Nephron progenitor cell (in vitro differentiated cells): ENCODE data around the gene GPR142.

ENCODE experiments used
- DNase-seq: peaks from one replicate; pipeline ENCODE4 v3.0.0; 2021
- H3K27ac Mint-ChIP-seq: 2 replicates; pipeline ENCODE4 v1.8.0; 2021; ENCODE audit warnings: mild to moderate bottlenecking, moderate library complexity, mixed read lengths
- H3K27me3 Mint-ChIP-seq: 2 replicates; pipeline ENCODE4 v1.8.0; 2021; ENCODE audit warnings: mild to moderate bottlenecking, low read depth, mixed read lengths; ENCODE audit not compliant: poor library complexity
- H3K36me3 Mint-ChIP-seq: 2 replicates; pipeline ENCODE4 v1.8.0; 2021; ENCODE audit warnings: low read depth, mixed read lengths
- H3K4me1 Mint-ChIP-seq: 2 replicates; pipeline ENCODE4 v1.8.0; 2021; ENCODE audit warnings: mixed read lengths
- H3K4me3 Mint-ChIP-seq: 2 replicates; pipeline ENCODE4 v1.8.0; 2021; ENCODE audit warnings: mild to moderate bottlenecking, moderate library complexity, mixed read lengths
- H3K9me3 Mint-ChIP-seq: 2 replicates; pipeline ENCODE4 v1.8.0; 2021; ENCODE audit warnings: mild to moderate bottlenecking, moderate library complexity, mixed read lengths
- TF ChIP-seq, protein P1 (sequence below): fragments of 200-600 bp; sonication (generic); IDR thresholded peaks from 2 replicates; pipeline ENCODE4 v1.5.0; 2021; ENCODE audit warnings: antibody characterized with exemption

The GPR142 gene

GRCh38 chr17:74393346-74393942 is 26.1 kb downstream of the GPR142 start:
- H3K4me3 Mint-ChIP-seq, result peak overlapping the region; percentile 8
- H3K9me3 Mint-ChIP-seq, result no peaks in the 10 kb centered on the region
- DNase-seq, result no peak
- H3K4me1 Mint-ChIP-seq, result peaks cover 62% of the 10 kb centered on the region
- TF ChIP-seq, protein P1, sequence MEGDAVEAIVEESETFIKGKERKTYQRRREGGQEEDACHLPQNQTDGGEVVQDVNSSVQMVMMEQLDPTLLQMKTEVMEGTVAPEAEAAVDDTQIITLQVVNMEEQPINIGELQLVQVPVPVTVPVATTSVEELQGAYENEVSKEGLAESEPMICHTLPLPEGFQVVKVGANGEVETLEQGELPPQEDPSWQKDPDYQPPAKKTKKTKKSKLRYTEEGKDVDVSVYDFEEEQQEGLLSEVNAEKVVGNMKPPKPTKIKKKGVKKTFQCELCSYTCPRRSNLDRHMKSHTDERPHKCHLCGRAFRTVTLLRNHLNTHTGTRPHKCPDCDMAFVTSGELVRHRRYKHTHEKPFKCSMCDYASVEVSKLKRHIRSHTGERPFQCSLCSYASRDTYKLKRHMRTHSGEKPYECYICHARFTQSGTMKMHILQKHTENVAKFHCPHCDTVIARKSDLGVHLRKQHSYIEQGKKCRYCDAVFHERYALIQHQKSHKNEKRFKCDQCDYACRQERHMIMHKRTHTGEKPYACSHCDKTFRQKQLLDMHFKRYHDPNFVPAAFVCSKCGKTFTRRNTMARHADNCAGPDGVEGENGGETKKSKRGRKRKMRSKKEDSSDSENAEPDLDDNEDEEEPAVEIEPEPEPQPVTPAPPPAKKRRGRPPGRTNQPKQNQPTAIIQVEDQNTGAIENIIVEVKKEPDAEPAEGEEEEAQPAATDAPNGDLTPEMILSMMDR, result no peak
- H3K27ac Mint-ChIP-seq, result peak overlapping the region; percentile 85
- H3K36me3 Mint-ChIP-seq, result no peaks in the 10 kb centered on the region
- peaks cover 25% of the 10 kb centered on the region for H3K27me3 Mint-ChIP-seq

- peaks cover 22% of the 10 kb centered on the region for H3K27me3 Mint-ChIP-seq
- no peaks in the 10 kb centered on the region for H3K36me3 Mint-ChIP-seq
- no peak overlapping the region for H3K27ac Mint-ChIP-seq
- no peak overlapping the region for H3K4me3 Mint-ChIP-seq
- H3K4me1 Mint-ChIP-seq, result peaks cover 54% of the 10 kb centered on the region
- DNase-seq, result no peak
- H3K9me3 Mint-ChIP-seq, result no peaks in the 10 kb centered on the region
- TF ChIP-seq, protein P1, result no peak
These were observed 27.1 kb downstream of the GPR142 start for GRCh38 chr17:74394275-74394950.

- Mint-ChIP-seq H3K9me3 (no peaks in the 10 kb centered on the region), H3K36me3 (no peaks in the 10 kb centered on the region), H3K4me3 (no peak overlapping the region), H3K27ac (no peak overlapping the region), H3K4me1 (peaks cover 49% of the 10 kb centered on the region), H3K27me3 (peaks cover 21% of the 10 kb centered on the region)
- TF ChIP-seq, protein P1, result no peak
- no peak for DNase-seq
These were observed 27.7 kb downstream of the GPR142 start for GRCh38 chr17:74394977-74395376.

GRCh38 chr17:74396567-74396966 is 29.3 kb downstream of the GPR142 start:
- Mint-ChIP-seq H3K4me3 (no peak overlapping the region), H3K4me1 (peaks cover 39% of the 10 kb centered on the region), H3K27ac (no peak overlapping the region), H3K9me3 (no peaks in the 10 kb centered on the region), H3K27me3 (peaks cover 20% of the 10 kb centered on the region), H3K36me3 (no peaks in the 10 kb centered on the region)
- TF ChIP-seq, protein P1, result no peak
- no peak for DNase-seq

- Mint-ChIP-seq H3K27me3 (peaks cover 11% of the 10 kb centered on the region), H3K9me3 (no peaks in the 10 kb centered on the region), H3K36me3 (no peaks in the 10 kb centered on the region), H3K27ac (peak overlapping the region; percentile 75), H3K4me3 (no peak overlapping the region), H3K4me1 (peaks cover 24% of the 10 kb centered on the region)
- TF ChIP-seq, protein P1, result no peak
- no peak for DNase-seq
These were observed 34.7 kb downstream of the GPR142 start for GRCh38 chr17:74402048-74402447.
